Mammary epithelial cell (primary cell): ENCODE data around the gene ACOT13.

Experiments used
- CTCF ChIP-seq, 2 donors: IDR thresholded peaks in 1 of 2; conservative IDR thresholded peaks in 1 of 2; 2 replicates each; pipeline ENCODE4 v1.5.1; 2011 to 2012; ENCODE audit warnings: inconsistent platforms in 2 of 2, low read length in 2 of 2, mild to moderate bottlenecking in 2 of 2, control low read depth in 1 of 2, low read depth in 1 of 2; ENCODE audit not compliant: insufficient read depth in 1 of 2; ENCODE audit errors: extremely low read depth in 1 of 2
- EZH2 ChIP-seq: IDR thresholded peaks from 2 replicates; pipeline ENCODE4 v1.6.1; 2012; ENCODE audit warnings: low read length, inconsistent platforms, borderline replicate concordance

GRCh38 chr6:24648276-24648675 is 18.6 kb upstream of the ACOT13 start:
- TF ChIP-seq CTCF (conservative IDR thresholded peaks at IDR 0.05 in 1 of 2, IDR thresholded peaks at IDR 0.05 in 1 of 2; ENCODE audit: extremely low read depth in 1 of 2, insufficient read depth in 1 of 2, low read depth in 1 of 2, low read length in 2 of 2) (no peak), EZH2 (no peak)
